ENCODE results near the gene HECTD2.

- TF ChIP-seq SP1 (IDR thresholded peaks at IDR 0.05) (no peak), BHLHE40 (IDR thresholded peaks at IDR 0.05; ENCODE audit: borderline replicate concordance) (no peak), HDGF (IDR thresholded peaks at IDR 0.05; ENCODE audit: borderline replicate concordance) (no peak), SUZ12 (IDR thresholded peaks at IDR 0.05) (no peak), TARDBP (IDR thresholded peaks at IDR 0.05) (no peak), L3MBTL2 (conservative IDR thresholded peaks at IDR 0.05) (no peak), ELF4 (IDR thresholded peaks at IDR 0.05) (no peak), FOXA1 (IDR thresholded peaks at IDR 0.05) (no peak), ARNT (IDR thresholded peaks at IDR 0.05) (no peak)
These were observed 23.9 kb downstream of the HECTD2 start for GRCh38 chr10:91434041-91434440.
